Neural cell (in vitro differentiated cells): ENCODE measurements around the gene SS18.

Source experiments
- CTCF ChIP-seq: fragments of 450-650 bp; IDR thresholded peaks from 2 replicates; pipeline ENCODE4 v1.5.1; 2014; ENCODE audit warnings: antibody characterized with exemption, mild to moderate bottlenecking, moderate library complexity; ENCODE audit not compliant: poor library complexity, severe bottlenecking
- EP300 ChIP-seq: fragments of 450-650 bp; conservative IDR thresholded peaks from 2 replicates; pipeline ENCODE4 v1.6.1; 2014; ENCODE audit warnings: antibody characterized with exemption, mild to moderate bottlenecking, moderate library complexity; ENCODE audit not compliant: poor library complexity, severe bottlenecking
- EZH2 ChIP-seq: fragments of 200-600, 300-800 bp; shearing (Covaris generic), sonication (generic); IDR thresholded peaks from 2 replicates; pipeline ENCODE4 v1.6.1; 2014; ENCODE audit warnings: antibody characterized with exemption, low read length, borderline replicate concordance, mild to moderate bottlenecking; ENCODE audit not compliant: insufficient read depth, poor library complexity, severe bottlenecking
- MXI1 ChIP-seq: fragments of 450-650 bp; conservative IDR thresholded peaks from 2 replicates; pipeline ENCODE4 v1.6.1; 2014; ENCODE audit warnings: antibody characterized with exemption, mild to moderate bottlenecking; ENCODE audit not compliant: poor library complexity, severe bottlenecking
- POLR2AphosphoS5 ChIP-seq: IDR thresholded peaks from 2 replicates; pipeline ENCODE4 v1.6.1; 2012
- TAF1 ChIP-seq: IDR thresholded peaks from 2 replicates; pipeline ENCODE4 v1.6.1; 2012; ENCODE audit warnings: low read depth

GRCh38 chr18:26097563-26097962, 7.2 kb upstream of the SS18 start:
- no peak for TF ChIP-seq EZH2
- TF ChIP-seq CTCF, result no peak
- TF ChIP-seq MXI1, result no peak
- no peak for TF ChIP-seq POLR2AphosphoS5
- TF ChIP-seq EP300, result no peak
- no peak for TF ChIP-seq TAF1
